GM21529 (cell line): Measurements from ENCODE around the gene SRRM3.
"Not testable (repeated sequence)": the region's sequence is repeated elsewhere in the genome, so short reads cannot be mapped to it uniquely, and the experiment has no call there.

Experiments
- ATAC-seq: cut with Tn5 transposase; IDR thresholded peaks from one replicate; pipeline ENCODE4 v1.9.1; 2021; ENCODE audit not compliant: unreplicated experiment

Gene SRRM3

GRCh38 chr7:76261329-76261728, 59.6 kb downstream of the SRRM3 start:
- ATAC-seq: no peak

GRCh38 chr7:76261931-76262330, 60.2 kb downstream of the SRRM3 start:
- no peak for ATAC-seq

GRCh38 chr7:76262683-76263402, 61.1 kb downstream of the SRRM3 start:
- peak; percentile 69 for ATAC-seq

GRCh38 chr7:76265299-76265698, 63.6 kb downstream of the SRRM3 start:
- ATAC-seq: no peak

DNA sequence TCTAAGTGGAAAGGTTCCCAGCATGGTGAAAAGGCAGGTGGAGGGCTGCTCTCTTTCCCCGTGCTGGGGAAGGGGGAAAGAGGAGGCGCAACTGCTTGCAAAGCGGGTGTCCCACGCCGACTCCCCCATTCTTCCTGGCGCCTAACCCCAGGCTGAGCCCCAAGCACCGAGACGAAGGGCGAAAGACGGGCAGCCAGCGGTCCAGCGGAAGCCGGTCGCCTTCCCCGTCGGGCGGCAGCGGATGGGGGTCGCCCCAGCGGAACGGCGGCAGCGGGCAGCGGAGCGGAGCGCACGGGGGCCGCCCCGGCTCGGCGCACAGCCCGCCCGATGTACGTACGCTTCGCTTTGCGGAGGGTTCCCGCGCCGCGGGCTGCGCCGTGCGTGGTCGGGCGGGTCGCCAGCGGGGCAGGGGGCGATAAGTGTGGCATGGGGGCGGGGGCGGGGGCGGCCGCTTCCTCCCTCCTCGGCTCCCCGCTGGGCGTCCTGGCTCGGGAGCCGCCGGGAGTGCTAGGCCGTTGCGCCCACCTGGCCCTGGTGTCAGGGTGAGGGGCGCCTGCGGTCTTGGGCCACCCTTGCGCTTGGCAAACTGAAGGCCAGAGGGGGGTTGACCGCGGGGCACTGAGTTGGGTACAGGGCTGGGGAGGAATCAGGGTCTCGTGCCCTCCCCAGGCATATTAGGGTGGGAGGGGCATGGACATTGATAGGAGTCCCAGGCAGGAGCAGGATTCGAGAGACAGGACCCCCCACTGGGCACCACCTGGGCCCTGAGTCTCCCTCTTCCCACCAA, 65.6 kb downstream of the SRRM3 start:
- no peak for ATAC-seq

DNA sequence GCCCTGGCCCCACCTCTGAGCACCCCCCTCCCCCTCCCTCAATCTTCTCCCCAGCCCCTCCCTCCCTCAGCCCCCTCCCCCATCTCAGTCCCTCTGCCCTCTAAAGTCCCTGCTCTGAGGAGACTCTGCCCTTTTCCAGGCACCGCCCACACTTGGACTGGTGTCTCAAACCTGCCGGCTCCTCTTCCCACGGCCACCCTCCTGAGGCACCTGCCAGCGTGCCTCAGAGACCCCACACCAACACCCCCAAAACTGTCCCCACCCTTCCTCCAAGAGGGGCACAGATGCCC, 66.1 kb downstream of the SRRM3 start:
- no peak for ATAC-seq

GRCh38 chr7:76268376-76268775, 66.7 kb downstream of the SRRM3 start:
- ATAC-seq: no peak

GRCh38 chr7:76269895-76270294, 68.2 kb downstream of the SRRM3 start:
- ATAC-seq: no peak

DNA sequence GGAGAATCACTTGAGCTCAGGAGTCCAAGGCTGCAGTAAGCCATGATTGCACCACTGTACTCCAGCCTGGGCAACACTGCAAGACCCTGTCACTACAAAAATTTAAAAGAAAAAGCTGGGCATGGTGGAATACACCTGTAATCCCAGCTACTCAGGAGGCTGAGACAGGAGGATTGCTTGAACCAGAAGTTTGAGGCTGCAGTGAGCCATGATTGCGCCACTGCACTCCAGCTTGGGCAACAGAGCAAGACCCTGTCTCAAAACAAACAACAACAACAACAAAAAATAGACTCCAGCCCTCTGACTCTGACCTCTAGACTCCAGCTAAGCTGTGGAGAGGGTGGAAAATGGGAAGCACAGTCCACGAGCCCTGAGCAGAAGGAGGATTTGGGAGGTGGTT, 69.7 kb downstream of the SRRM3 start:
- ATAC-seq: not testable (repeated sequence)

- no peak for ATAC-seq
Observed at GRCh38 chr7:76272142-76272541, 70.4 kb downstream of the SRRM3 start.

GRCh38 chr7:76272851-76273497, 71.3 kb downstream of the SRRM3 start:
- peak; percentile 57 for ATAC-seq

DNA sequence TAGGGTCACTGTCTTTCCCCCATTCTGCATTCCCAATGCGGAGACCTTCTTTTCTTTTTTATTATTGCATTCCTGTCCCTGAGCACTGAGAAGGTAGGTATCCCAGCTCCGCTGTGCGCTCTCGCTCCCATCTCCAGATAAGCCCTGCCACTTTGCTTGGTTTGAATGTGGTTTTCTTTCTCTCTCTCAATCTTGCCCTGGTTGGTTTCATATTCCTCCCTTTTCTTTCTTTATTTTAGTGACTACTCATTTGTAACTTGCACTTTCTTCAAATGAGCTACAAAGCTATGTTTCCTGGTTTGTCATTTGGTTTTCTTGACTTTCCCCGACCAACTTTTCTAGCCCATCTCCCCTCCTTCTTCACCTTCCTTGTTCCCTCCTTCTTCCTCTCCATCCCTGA, 71.8 kb downstream of the SRRM3 start:
- no peak for ATAC-seq

DNA sequence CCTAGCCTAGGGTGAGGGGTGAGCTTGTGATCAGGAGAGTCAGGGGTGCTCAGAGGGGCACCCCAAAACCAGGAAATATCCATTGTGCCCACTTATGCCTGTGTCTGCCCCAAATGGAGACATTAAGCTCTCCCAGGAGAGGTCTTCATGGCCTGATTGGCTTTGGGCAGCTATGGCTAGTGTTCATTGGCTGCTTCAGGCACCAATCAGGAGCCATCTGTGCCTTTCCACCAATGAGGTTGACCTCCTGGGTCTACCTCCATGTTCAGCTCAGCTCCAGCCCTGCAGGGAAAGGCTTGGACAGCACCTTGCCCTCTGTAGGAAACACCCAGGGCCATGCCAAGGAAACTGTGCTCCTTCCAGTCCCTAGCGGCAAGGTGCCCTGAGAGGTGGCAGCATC, 76.8 kb downstream of the SRRM3 start:
- ATAC-seq: no peak

GRCh38 chr7:76280408-76280807, 78.7 kb downstream of the SRRM3 start:
- ATAC-seq: no peak

DNA sequence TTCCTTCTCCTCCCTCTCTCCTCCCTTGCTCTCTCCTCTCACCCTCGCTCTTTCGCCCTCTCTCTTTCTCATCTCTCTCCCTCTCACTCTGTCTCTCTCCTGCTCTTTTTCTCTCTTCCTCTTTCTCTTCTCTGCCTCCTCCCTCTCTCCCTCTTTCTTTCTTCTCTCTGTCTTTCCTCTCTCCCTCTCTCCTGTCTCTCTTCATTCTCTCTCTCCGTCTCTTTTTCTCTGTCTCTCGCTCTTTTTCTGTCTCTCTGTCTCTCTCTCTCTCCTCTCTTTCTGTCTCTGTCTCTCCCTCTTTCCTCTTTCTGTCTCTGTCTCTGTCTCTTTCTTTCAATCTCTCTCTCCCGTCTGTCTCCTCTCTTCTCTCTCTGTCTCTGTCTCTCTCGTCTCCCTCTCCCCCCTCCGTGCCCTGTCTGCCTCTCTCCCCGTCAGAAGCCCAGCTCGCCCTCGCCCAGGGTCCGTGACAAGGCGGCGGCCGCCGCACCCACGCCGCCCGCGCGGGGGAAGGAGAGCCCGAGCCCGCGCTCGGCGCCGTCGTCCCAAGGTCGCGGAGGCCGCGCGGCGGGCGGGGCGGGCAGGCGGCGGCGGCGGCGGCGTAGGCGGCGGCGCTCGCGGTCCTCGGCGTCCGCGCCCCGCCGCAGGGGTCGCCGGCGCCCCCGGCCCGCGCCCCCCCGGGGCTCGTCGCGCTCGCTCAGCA, 79.5 kb downstream of the SRRM3 start:
- ATAC-seq: no peak

DNA sequence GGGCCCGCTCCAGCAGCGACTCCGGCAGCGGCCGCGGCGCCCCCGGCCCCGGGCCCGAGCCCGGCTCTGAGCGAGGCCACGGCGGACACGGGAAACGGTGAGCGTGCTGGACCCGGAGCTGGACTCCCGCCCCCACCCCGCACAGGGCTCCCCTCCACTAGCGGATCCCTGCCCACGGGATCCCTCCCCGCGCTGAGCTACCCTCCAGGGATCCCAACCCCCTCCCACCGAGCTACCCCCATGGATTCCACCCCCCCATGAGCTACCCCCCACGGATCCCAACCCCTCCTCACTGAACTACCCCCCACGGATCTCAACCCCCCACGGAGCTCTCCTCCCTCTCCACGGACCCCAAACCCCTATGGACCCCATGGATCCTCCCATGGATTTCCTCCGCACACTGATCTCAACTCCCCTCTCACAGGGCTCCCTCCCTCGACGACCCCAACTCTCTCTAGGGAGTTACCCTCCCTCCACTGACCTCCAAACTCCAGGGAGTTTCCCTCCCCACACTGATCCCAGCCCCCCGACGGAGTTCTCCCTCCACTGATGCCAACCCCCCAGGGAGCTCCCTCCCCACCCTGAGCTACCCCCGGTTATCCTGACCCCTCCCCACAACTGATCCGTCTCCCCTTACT, 80.1 kb downstream of the SRRM3 start:
- ATAC-seq: no peak

GRCh38 chr7:76282344-76283253, 80.9 kb downstream of the SRRM3 start:
- ATAC-seq: no peak

- no peak for ATAC-seq
Observed at GRCh38 chr7:76283254-76284159, 81.8 kb downstream of the SRRM3 start.
